Measurements from ENCODE around the gene EPB41L2. TPM values are rescaled to one million over a fixed set of nuclear protein-coding genes. Genes with fewer than 3 reads are reported as not detected.
A peak's percentile ranks its signal among the peaks of the same experiment; 100 is the strongest.

Gene EPB41L2
- total RNA-seq, 1 experiment from 2014 or later, result 199 TPM

DNA sequence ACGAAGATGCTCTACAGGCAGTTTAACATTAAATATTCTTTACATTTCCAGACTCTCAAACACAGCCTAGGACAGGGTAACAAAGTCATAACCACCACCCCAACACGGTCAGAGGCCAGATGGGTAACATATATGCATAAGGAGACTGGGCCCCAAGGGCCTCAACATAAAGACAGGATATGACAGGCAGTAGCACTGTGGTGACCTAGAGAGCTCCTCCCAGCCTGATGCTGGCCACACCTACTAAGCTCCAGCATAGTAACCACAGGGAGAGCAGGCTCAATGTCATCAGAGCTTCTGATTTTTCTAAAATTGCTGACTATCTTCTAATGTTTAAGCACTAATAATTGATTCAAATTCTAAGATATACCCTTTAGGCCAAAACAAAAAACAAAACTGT, 214.1 kb downstream of the EPB41L2 start:
- Histone ChIP-seq H3K27ac (ENCODE audit: low read length) (no peak overlapping the region), H3K36me3 (ENCODE audit: control insufficient read depth, insufficient read depth, low read length) (no peaks in the 10 kb centered on the region), H3K27me3 (ENCODE audit: control insufficient read depth, insufficient read depth, low read length) (no peaks in the 10 kb centered on the region), H3K4me3 (ENCODE audit: low read depth in 2 of 2, low read length in 2 of 2) (no peak overlapping the region), H3K4me1 (ENCODE audit: control insufficient read depth, insufficient read depth, low read length) (no peaks in the 10 kb centered on the region), H3K9me3 (ENCODE audit: control insufficient read depth, insufficient read depth, low read depth, low read length) (no peaks in the 10 kb centered on the region)
- no peak for DNase-seq (ENCODE audit: low read depth, low spot score)
- 0 out of 2 replicates have a peak, but pooled peaks have one; percentile 45 for ATAC-seq
- TF ChIP-seq, protein P1, sequence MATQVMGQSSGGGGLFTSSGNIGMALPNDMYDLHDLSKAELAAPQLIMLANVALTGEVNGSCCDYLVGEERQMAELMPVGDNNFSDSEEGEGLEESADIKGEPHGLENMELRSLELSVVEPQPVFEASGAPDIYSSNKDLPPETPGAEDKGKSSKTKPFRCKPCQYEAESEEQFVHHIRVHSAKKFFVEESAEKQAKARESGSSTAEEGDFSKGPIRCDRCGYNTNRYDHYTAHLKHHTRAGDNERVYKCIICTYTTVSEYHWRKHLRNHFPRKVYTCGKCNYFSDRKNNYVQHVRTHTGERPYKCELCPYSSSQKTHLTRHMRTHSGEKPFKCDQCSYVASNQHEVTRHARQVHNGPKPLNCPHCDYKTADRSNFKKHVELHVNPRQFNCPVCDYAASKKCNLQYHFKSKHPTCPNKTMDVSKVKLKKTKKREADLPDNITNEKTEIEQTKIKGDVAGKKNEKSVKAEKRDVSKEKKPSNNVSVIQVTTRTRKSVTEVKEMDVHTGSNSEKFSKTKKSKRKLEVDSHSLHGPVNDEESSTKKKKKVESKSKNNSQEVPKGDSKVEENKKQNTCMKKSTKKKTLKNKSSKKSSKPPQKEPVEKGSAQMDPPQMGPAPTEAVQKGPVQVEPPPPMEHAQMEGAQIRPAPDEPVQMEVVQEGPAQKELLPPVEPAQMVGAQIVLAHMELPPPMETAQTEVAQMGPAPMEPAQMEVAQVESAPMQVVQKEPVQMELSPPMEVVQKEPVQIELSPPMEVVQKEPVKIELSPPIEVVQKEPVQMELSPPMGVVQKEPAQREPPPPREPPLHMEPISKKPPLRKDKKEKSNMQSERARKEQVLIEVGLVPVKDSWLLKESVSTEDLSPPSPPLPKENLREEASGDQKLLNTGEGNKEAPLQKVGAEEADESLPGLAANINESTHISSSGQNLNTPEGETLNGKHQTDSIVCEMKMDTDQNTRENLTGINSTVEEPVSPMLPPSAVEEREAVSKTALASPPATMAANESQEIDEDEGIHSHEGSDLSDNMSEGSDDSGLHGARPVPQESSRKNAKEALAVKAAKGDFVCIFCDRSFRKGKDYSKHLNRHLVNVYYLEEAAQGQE (IDR thresholded peaks at IDR 0.05; ENCODE audit: insufficient read depth in 1 of 2, low read depth in 2 of 2, low read length in 1 of 2), result no peak
- no peak for TF ChIP-seq POLR2AphosphoS5 (IDR thresholded peaks at IDR 0.05; ENCODE audit: low read depth, low read length)
- no peak for TF ChIP-seq TCF7L2 (IDR thresholded peaks at IDR 0.05; ENCODE audit: low read depth, low read length)
- no peak for TF ChIP-seq SIN3A (IDR thresholded peaks at IDR 0.05; ENCODE audit: borderline replicate concordance, insufficient read depth, low read depth, low read length)
- TF ChIP-seq, protein P2, sequence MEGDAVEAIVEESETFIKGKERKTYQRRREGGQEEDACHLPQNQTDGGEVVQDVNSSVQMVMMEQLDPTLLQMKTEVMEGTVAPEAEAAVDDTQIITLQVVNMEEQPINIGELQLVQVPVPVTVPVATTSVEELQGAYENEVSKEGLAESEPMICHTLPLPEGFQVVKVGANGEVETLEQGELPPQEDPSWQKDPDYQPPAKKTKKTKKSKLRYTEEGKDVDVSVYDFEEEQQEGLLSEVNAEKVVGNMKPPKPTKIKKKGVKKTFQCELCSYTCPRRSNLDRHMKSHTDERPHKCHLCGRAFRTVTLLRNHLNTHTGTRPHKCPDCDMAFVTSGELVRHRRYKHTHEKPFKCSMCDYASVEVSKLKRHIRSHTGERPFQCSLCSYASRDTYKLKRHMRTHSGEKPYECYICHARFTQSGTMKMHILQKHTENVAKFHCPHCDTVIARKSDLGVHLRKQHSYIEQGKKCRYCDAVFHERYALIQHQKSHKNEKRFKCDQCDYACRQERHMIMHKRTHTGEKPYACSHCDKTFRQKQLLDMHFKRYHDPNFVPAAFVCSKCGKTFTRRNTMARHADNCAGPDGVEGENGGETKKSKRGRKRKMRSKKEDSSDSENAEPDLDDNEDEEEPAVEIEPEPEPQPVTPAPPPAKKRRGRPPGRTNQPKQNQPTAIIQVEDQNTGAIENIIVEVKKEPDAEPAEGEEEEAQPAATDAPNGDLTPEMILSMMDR (IDR thresholded peaks at IDR 0.05), result no peak
- BruUV-seq (replicated peaks), result no TSS peak
- in situ Hi-C loops (cut with HindIII; ENCODE audit: low pct_unique_long_range_greater_than_20kb, low sequenced_read_pairs), result no loop called here
- ChIA-PET CTCF (no interaction called here), POLR2A (no interaction called here)
- intact Hi-C loops (cut with micrococcal nuclease; ENCODE audit: unreplicated experiment), result no loop called here

DNA sequence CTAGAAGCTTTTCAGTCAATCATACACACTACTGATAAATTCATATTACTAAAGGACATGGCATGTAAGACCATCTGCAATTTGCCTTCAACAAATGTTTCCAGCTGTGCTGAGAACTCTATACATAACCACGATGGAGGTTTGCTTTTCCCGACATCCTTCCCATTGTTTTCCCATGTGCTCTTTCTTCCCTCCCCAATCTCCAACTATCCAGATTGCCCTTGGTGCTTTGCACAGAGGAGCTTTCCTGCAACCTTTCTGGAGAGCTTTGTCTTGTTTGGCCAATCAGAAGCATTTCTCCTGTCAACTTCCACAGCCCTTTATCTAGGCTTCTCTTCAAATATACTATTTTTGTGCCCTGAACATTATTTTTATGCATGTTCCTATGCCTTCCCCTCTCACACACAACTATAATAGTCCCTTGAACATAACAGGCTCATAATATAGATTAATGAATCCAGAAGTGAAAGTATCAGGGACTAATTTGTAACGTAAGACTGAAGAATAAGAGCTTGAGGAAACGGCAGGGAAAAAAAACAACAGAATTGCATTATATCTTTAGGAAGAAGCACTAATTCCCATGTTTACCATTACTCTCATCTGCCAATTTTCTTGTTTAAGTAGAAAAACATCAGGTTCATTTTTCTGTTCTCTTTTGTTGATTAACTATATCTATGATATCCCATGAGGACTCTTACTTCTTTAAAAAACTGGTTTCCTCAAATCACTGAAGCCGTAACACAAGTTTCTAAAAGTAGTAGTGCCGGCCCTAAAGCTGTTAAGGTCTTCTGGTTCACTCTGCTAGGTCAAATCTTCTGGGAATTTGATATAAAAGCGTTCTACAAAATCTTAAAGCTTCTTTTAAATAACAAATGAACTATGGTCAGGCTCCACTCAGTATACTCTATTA, 215.8 kb downstream of the EPB41L2 start:
- H3K9me3 ChIP-seq (ENCODE audit: control insufficient read depth, insufficient read depth, low read depth, low read length), result no peaks in the 10 kb centered on the region
- no peak for ATAC-seq
- ChIA-PET CTCF (no interaction called here), POLR2A (no interaction called here)
- no peak for DNase-seq (ENCODE audit: low read depth, low spot score)
- no peak overlapping the region for H3K27ac ChIP-seq (ENCODE audit: low read length)
- in situ Hi-C loops (cut with HindIII; ENCODE audit: low pct_unique_long_range_greater_than_20kb, low sequenced_read_pairs), result no loop called here
- intact Hi-C loops (cut with micrococcal nuclease; ENCODE audit: unreplicated experiment), result no loop called here
- TF ChIP-seq POLR2AphosphoS5 (IDR thresholded peaks at IDR 0.05; ENCODE audit: low read depth, low read length) (no peak), TCF7L2 (IDR thresholded peaks at IDR 0.05; ENCODE audit: low read depth, low read length) (no peak), SIN3A (IDR thresholded peaks at IDR 0.05; ENCODE audit: borderline replicate concordance, insufficient read depth, low read depth, low read length) (no peak)
- TF ChIP-seq, protein P2 (IDR thresholded peaks at IDR 0.05), result no peak
- TF ChIP-seq, protein P1 (IDR thresholded peaks at IDR 0.05; ENCODE audit: insufficient read depth in 1 of 2, low read depth in 2 of 2, low read length in 1 of 2), result no peak
- no peak overlapping the region for H3K4me3 ChIP-seq (ENCODE audit: low read depth in 2 of 2, low read length in 2 of 2)
- no TSS peak for BruUV-seq (replicated peaks)
- H3K27me3 ChIP-seq (ENCODE audit: control insufficient read depth, insufficient read depth, low read length), result no peaks in the 10 kb centered on the region
- no peaks in the 10 kb centered on the region for H3K4me1 ChIP-seq (ENCODE audit: control insufficient read depth, insufficient read depth, low read length)
- no peaks in the 10 kb centered on the region for H3K36me3 ChIP-seq (ENCODE audit: control insufficient read depth, insufficient read depth, low read length)
